ENCODE data around the gene TGM5. TPM values are rescaled to one million over a fixed set of nuclear protein-coding genes. Genes with fewer than 3 reads are reported as not detected.

Gene TGM5
- total and polyA plus RNA-seq, 8 donors, result 1.5 TPM; not detected in 7

GRCh38 chr15:43189296-43189695, 77.4 kb downstream of the TGM5 start:
- H3K27ac ChIP-seq, result no peak overlapping the region
- peaks cover 26 to 51% (median 40%) of the 10 kb centered on the region in 4 donors for H3K4me1 ChIP-seq
- intact Hi-C loops (cut with DNase I; ENCODE audit: low total_unique reads), result no loop called here
- WGBS, 5 donors, result 68 to 84% (median 72%) methylated on average over 2 of the region's 2 CpGs
- no peak for DNase-seq
- TF ChIP-seq CTCF (IDR thresholded peaks at IDR 0.05) (no peak), POLR2A (IDR thresholded peaks at IDR 0.05) (no peak), EP300 (IDR thresholded peaks at IDR 0.05) (no peak), POLR2AphosphoS5 (IDR thresholded peaks at IDR 0.05) (no peak)
- no peak overlapping the region for H3K4me3 ChIP-seq
- H3K9me3 ChIP-seq, result no peaks in the 10 kb centered on the region
- peaks cover 47 to 58% (median 52%) of the 10 kb centered on the region in 4 donors for H3K36me3 ChIP-seq
- no peaks in the 10 kb centered on the region for H3K27me3 ChIP-seq

- intact Hi-C loops (cut with DNase I; ENCODE audit: low total_unique reads), result no loop called here
- TF ChIP-seq POLR2AphosphoS5 (IDR thresholded peaks at IDR 0.05) (no peak), CTCF (IDR thresholded peaks at IDR 0.05) (peak in 3 of 7 experiments; percentile 35 to 48 (median 43))
- peak in 1 of 2 donors; percentile 72 for DNase-seq
- WGBS, 5 donors, result 56 to 75% (median 63%) methylated on average over 2 of the region's 2 CpGs
- H3K27ac ChIP-seq, result no peak overlapping the region
- H3K36me3 ChIP-seq, result peaks cover 37 to 46% (median 41%) of the 10 kb centered on the region in 4 donors
- no peaks in the 10 kb centered on the region for H3K27me3 ChIP-seq
- peak overlapping the region in 1 of 4 donors; percentile 7 for H3K4me3 ChIP-seq
- H3K9me3 ChIP-seq, result no peaks in the 10 kb centered on the region
- H3K4me1 ChIP-seq, result peaks cover 26 to 66% (median 45%) of the 10 kb centered on the region in 4 donors
Measured at GRCh38 chr15:43187544-43188155, 79.1 kb downstream of the TGM5 start.

- no peaks in the 10 kb centered on the region for H3K27me3 ChIP-seq
- peak overlapping the region; percentile 94 to 98 (median 97) for H3K27ac ChIP-seq
- no peaks in the 10 kb centered on the region for H3K9me3 ChIP-seq
- intact Hi-C loops (cut with DNase I; ENCODE audit: low total_unique reads), result no loop called here
- H3K4me3 ChIP-seq, result peak overlapping the region; percentile 71 to 93 (median 82)
- peaks cover 21 to 40% (median 30%) of the 10 kb centered on the region in 4 donors for H3K36me3 ChIP-seq
- WGBS, 5 donors, result 1 to 6% (median 2%) methylated on average over 12 to 13 of the region's 13 CpGs
- TF ChIP-seq CTCF (IDR thresholded peaks at IDR 0.05) (no peak), EP300 (IDR thresholded peaks at IDR 0.05) (no peak), POLR2AphosphoS5 (IDR thresholded peaks at IDR 0.05) (no peak), POLR2A (IDR thresholded peaks at IDR 0.05) (no peak)
- peaks cover 26 to 79% (median 45%) of the 10 kb centered on the region in 4 donors for H3K4me1 ChIP-seq
- peak in 1 of 2 donors; percentile 31 for DNase-seq
Measured at GRCh38 chr15:43186003-43186353, 80.8 kb downstream of the TGM5 start.

GRCh38 chr15:43185157-43186002, 81.3 kb downstream of the TGM5 start, which contains the start of gene CCNDBP1:
TSS of gene CCNDBP1 (plus strand) at chr15:43185403. CDS start at chr15:43185499, 96 bp downstream.
- peak within 1 kb of the TSS; percentile 71 to 93 (median 82) for H3K4me3 ChIP-seq
- peaks cover 15 to 38% (median 24%) of the 10 kb centered on the region in 4 donors for H3K36me3 ChIP-seq
- H3K9me3 ChIP-seq, result no peaks in the 10 kb centered on the region
- peak in 2 of 7 experiments; percentile 12 to 40 for TF ChIP-seq CTCF (IDR thresholded peaks at IDR 0.05)
- TF ChIP-seq POLR2A (IDR thresholded peaks at IDR 0.05), result peak in 1 of 4 donors; percentile 69
- peak; percentile 64 to 98 (median 95) for TF ChIP-seq POLR2AphosphoS5 (IDR thresholded peaks at IDR 0.05)
- no peak for TF ChIP-seq EP300 (IDR thresholded peaks at IDR 0.05)
- no peaks in the 10 kb centered on the region for H3K27me3 ChIP-seq
- H3K4me1 ChIP-seq, result peaks cover 26 to 79% (median 43%) of the 10 kb centered on the region in 4 donors
- intact Hi-C loops (cut with DNase I; ENCODE audit: low total_unique reads), result no loop called here
- DNase-seq, result peak; percentile 97 to 98
- WGBS, 5 donors, result 0 to 2% (median 1%) methylated on average over 30 to 69 of the region's 69 CpGs
- H3K27ac ChIP-seq, result peak within 1 kb of the TSS; percentile 94 to 98 (median 97)

Measured in stomach (tissue), 9 donors.